H9 (cell line): ENCODE measurements around the gene RUNX2. TPM values are rescaled to one million over a fixed set of nuclear protein-coding genes. Genes with fewer than 3 reads are reported as not detected.

Source experiments
- DNase-seq: peaks from one replicate; pipeline ENCODE4 v3.0.0-alpha.2; 2017
- H2AFZ ChIP-seq: one replicate; pipeline ENCODE4 v1.6.1; 2013; ENCODE audit warnings: mild to moderate bottlenecking, low read length, control low read depth, moderate library complexity
- H2AK5ac ChIP-seq: 2 replicates; pipeline ENCODE4 v1.6.1; 2013; ENCODE audit warnings: low read length, control low read depth, mixed read lengths; ENCODE audit not compliant: insufficient read length
- H2BK120ac ChIP-seq: one replicate; pipeline ENCODE4 v1.6.1; 2013; ENCODE audit warnings: low read depth, mild to moderate bottlenecking, low read length, control low read depth, inconsistent platforms; ENCODE audit not compliant: poor library complexity, severe bottlenecking
- H2BK12ac ChIP-seq: 2 replicates; pipeline ENCODE4 v1.6.1; 2013; ENCODE audit warnings: low read length, control low read depth, mixed read lengths, low read depth; ENCODE audit not compliant: insufficient read length
- H2BK15ac ChIP-seq: 2 replicates; pipeline ENCODE4 v1.6.1; 2013; ENCODE audit warnings: low read depth, low read length, control low read depth
- H2BK20ac ChIP-seq: one replicate; pipeline ENCODE4 v1.6.1; 2013; ENCODE audit warnings: low read depth, mild to moderate bottlenecking, low read length, control low read depth, inconsistent platforms; ENCODE audit not compliant: poor library complexity, severe bottlenecking
- H2BK5ac ChIP-seq: 2 replicates; pipeline ENCODE4 v1.6.1; 2013; ENCODE audit warnings: low read length, control low read depth, mixed read lengths; ENCODE audit not compliant: insufficient read length
- H3K14ac ChIP-seq: 2 replicates; pipeline ENCODE4 v1.6.1; 2013; ENCODE audit warnings: low read length, control low read depth; ENCODE audit not compliant: insufficient read depth
- H3K18ac ChIP-seq: 2 replicates; pipeline ENCODE4 v1.6.1; 2013; ENCODE audit warnings: low read depth, mild to moderate bottlenecking, mixed read lengths, low read length, control low read depth; ENCODE audit not compliant: insufficient read length
- H3K23ac ChIP-seq: 2 replicates; pipeline ENCODE4 v1.6.1; 2013; ENCODE audit warnings: low read length, control low read depth, mixed read lengths, low read depth; ENCODE audit not compliant: insufficient read length
- H3K23me2 ChIP-seq: 2 replicates; pipeline ENCODE4 v1.6.1; 2013; ENCODE audit warnings: low read depth, mild to moderate bottlenecking, mixed read lengths, low read length, control low read depth; ENCODE audit not compliant: insufficient read length, poor library complexity, severe bottlenecking
- H3K27ac ChIP-seq: 2 replicates; pipeline ENCODE4 v1.5.1; 2013; ENCODE audit warnings: low read length, control low read depth, mixed read lengths, low read depth; ENCODE audit not compliant: insufficient read length
- H3K27me3 ChIP-seq: 2 replicates; pipeline ENCODE4 v1.6.1; 2013; ENCODE audit warnings: low read length, control low read depth, inconsistent platforms; ENCODE audit not compliant: insufficient read depth
- H3K4ac ChIP-seq: 2 replicates; pipeline ENCODE4 v1.6.1; 2013; ENCODE audit warnings: low read depth, mild to moderate bottlenecking, control low read depth, inconsistent platforms, low read length, moderate library complexity
- H3K4me1 ChIP-seq: 2 replicates; pipeline ENCODE4 v1.6.1; 2013; ENCODE audit warnings: low read length, control low read depth, inconsistent platforms; ENCODE audit not compliant: insufficient read depth
- H3K4me2 ChIP-seq: 2 replicates; pipeline ENCODE4 v1.6.1; 2013; ENCODE audit warnings: low read length, control low read depth, mixed read lengths; ENCODE audit not compliant: insufficient read length, insufficient read depth
- H3K56ac ChIP-seq: 2 replicates; pipeline ENCODE4 v1.6.1; 2013; ENCODE audit warnings: low read depth, mild to moderate bottlenecking, mixed read lengths, low read length, control low read depth; ENCODE audit not compliant: insufficient read length
- H3K79me1 ChIP-seq: 2 replicates; pipeline ENCODE4 v1.6.1; 2013; ENCODE audit warnings: low read depth, mild to moderate bottlenecking, moderate library complexity, low read length, control low read depth, inconsistent platforms; ENCODE audit not compliant: insufficient read depth, poor library complexity, severe bottlenecking
- H3K79me2 ChIP-seq: 2 replicates; pipeline ENCODE4 v1.6.1; 2013; ENCODE audit warnings: low read length, control low read depth, inconsistent platforms; ENCODE audit not compliant: insufficient read depth
- H3K9ac ChIP-seq: 2 replicates; pipeline ENCODE4 v1.6.1; 2013; ENCODE audit warnings: low read length, control low read depth, mixed read lengths; ENCODE audit not compliant: insufficient read length; ENCODE audit errors: extremely low read depth
- H3K9me3 ChIP-seq: one replicate; pipeline ENCODE4 v1.6.1; 2013; ENCODE audit warnings: low read depth, low read length, inconsistent platforms; ENCODE audit not compliant: control insufficient read depth
- H3T11ph ChIP-seq: one replicate; pipeline ENCODE4 v1.6.1; 2013; ENCODE audit warnings: mild to moderate bottlenecking, low read length, control low read depth, inconsistent platforms
- H4K20me1 ChIP-seq: one replicate; pipeline ENCODE4 v1.6.1; 2013; ENCODE audit not compliant: control insufficient read depth, insufficient read length, insufficient read depth
- H4K5ac ChIP-seq: 2 replicates; pipeline ENCODE4 v1.6.1; 2013; ENCODE audit warnings: low read depth, mild to moderate bottlenecking, mixed read lengths, low read length, control low read depth; ENCODE audit not compliant: insufficient read length
- H4K8ac ChIP-seq: replicated peaks from 2 replicates; pipeline ENCODE4 v1.6.1; 2013; ENCODE audit warnings: low read length, control low read depth, mixed read lengths, low read depth; ENCODE audit not compliant: insufficient read length
- H4K91ac ChIP-seq: 2 replicates; pipeline ENCODE4 v1.6.1; 2013; ENCODE audit warnings: low read depth, mild to moderate bottlenecking, moderate library complexity, mixed read lengths, low read length, control low read depth; ENCODE audit not compliant: insufficient read length
- H3K27ac Mint-ChIP-seq, 3 experiments: 2 replicates in 2 of 3; 3 replicates in 1 of 3; pipeline ENCODE4 v1.8.0; 2020 to 2021; ENCODE audit warnings: mixed read lengths in 3 of 3, mild to moderate bottlenecking in 1 of 3, moderate library complexity in 1 of 3
- H3K27me3 Mint-ChIP-seq: 2 replicates; pipeline ENCODE4 v1.8.0; 2021; ENCODE audit warnings: low read depth, mild to moderate bottlenecking, moderate library complexity, mixed read lengths
- H3K36me3 Mint-ChIP-seq, 3 experiments: 2 replicates in 2 of 3; 3 replicates in 1 of 3; pipeline ENCODE4 v1.8.0; 2020 to 2021; ENCODE audit warnings: low read depth in 3 of 3, mixed read lengths in 3 of 3; ENCODE audit not compliant: insufficient read depth in 1 of 3
- H3K4me1 Mint-ChIP-seq, 2 experiments: 2 replicates each; pipeline ENCODE4 v1.8.0; 2020; ENCODE audit warnings: mixed read lengths in 2 of 2
- H3K4me3 Mint-ChIP-seq, 2 experiments: 2 replicates in 1 of 2; 3 replicates in 1 of 2; pipeline ENCODE4 v1.8.0; 2020 to 2021; ENCODE audit warnings: mild to moderate bottlenecking in 2 of 2, mixed read lengths in 2 of 2, moderate library complexity in 1 of 2
- H3K9me3 Mint-ChIP-seq, 2 experiments: 2 replicates in 1 of 2; 3 replicates in 1 of 2; pipeline ENCODE4 v1.8.0; 2020; ENCODE audit warnings: mild to moderate bottlenecking in 2 of 2, mixed read lengths in 2 of 2, moderate library complexity in 1 of 2
- total RNA-seq: library from RNA; stranded (reverse); gene quantifications from 2 replicates; pipeline ENCODE4 v1.2.1, GENCODE V29; 2021
- TF ChIP-seq, protein P1 (sequence below): fragments of 200-600 bp; sonication (generic); conservative IDR thresholded peaks from 3 replicates; pipeline ENCODE4 v1.8.0; 2021; ENCODE audit warnings: antibody characterized with exemption, mild to moderate bottlenecking

RUNX2 gene
- total RNA-seq, 1 experiment from 2014 or later: 0.15 TPM

- Histone ChIP-seq H4K8ac (no peak overlapping the region), H4K20me1 (no peaks in the 10 kb centered on the region), H3K27me3 (no peaks in the 10 kb centered on the region), H3K4me1 (no peaks in the 10 kb centered on the region), H2AK5ac (no peak overlapping the region), H2BK5ac (no peak overlapping the region), H2BK120ac (no peak overlapping the region), H4K91ac (no peak overlapping the region), H3K18ac (no peak overlapping the region), H3K14ac (no peak overlapping the region), H2AFZ (no peak overlapping the region), H3K4me2 (no peak overlapping the region), H2BK20ac (no peak overlapping the region), H3K79me2 (no peaks in the 10 kb centered on the region), H3T11ph (no peak overlapping the region), H3K4ac (no peak overlapping the region), H3K27ac (no peak overlapping the region), H4K5ac (no peak overlapping the region), H3K9ac (no peak overlapping the region), H3K23me2 (no peaks in the 10 kb centered on the region), H3K79me1 (no peaks in the 10 kb centered on the region), H3K56ac (no peak overlapping the region), H3K23ac (no peak overlapping the region), H2BK12ac (no peak overlapping the region), H3K9me3 (no peaks in the 10 kb centered on the region), H2BK15ac (no peak overlapping the region)
- TF ChIP-seq, protein P1, sequence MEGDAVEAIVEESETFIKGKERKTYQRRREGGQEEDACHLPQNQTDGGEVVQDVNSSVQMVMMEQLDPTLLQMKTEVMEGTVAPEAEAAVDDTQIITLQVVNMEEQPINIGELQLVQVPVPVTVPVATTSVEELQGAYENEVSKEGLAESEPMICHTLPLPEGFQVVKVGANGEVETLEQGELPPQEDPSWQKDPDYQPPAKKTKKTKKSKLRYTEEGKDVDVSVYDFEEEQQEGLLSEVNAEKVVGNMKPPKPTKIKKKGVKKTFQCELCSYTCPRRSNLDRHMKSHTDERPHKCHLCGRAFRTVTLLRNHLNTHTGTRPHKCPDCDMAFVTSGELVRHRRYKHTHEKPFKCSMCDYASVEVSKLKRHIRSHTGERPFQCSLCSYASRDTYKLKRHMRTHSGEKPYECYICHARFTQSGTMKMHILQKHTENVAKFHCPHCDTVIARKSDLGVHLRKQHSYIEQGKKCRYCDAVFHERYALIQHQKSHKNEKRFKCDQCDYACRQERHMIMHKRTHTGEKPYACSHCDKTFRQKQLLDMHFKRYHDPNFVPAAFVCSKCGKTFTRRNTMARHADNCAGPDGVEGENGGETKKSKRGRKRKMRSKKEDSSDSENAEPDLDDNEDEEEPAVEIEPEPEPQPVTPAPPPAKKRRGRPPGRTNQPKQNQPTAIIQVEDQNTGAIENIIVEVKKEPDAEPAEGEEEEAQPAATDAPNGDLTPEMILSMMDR: no peak
- no peak overlapping the region for H3K27ac Mint-ChIP-seq
- H3K4me3 Mint-ChIP-seq: no peak overlapping the region
- no peaks in the 10 kb centered on the region for H3K27me3 Mint-ChIP-seq
- no peak for DNase-seq
- H3K4me1 Mint-ChIP-seq: peaks cover 2 to 9% of the 10 kb centered on the region in 2 experiments; a peak in 2 of 4 replicates
- no peaks in the 10 kb centered on the region for H3K36me3 Mint-ChIP-seq
- H3K9me3 Mint-ChIP-seq: no peaks in the 10 kb centered on the region
These were observed 106.2 kb downstream of the RUNX2 start for GRCh38 chr6:45434381-45434700.
